ENCODE data around the gene DIRAS1. TPM values are rescaled to one million over a fixed set of nuclear protein-coding genes. Genes with fewer than 3 reads are reported as not detected.

The DIRAS1 gene
- total and polyA plus RNA-seq, 4 donors = 0.01 to 0.09 (median 0.08) TPM; not detected in 1

DNA sequence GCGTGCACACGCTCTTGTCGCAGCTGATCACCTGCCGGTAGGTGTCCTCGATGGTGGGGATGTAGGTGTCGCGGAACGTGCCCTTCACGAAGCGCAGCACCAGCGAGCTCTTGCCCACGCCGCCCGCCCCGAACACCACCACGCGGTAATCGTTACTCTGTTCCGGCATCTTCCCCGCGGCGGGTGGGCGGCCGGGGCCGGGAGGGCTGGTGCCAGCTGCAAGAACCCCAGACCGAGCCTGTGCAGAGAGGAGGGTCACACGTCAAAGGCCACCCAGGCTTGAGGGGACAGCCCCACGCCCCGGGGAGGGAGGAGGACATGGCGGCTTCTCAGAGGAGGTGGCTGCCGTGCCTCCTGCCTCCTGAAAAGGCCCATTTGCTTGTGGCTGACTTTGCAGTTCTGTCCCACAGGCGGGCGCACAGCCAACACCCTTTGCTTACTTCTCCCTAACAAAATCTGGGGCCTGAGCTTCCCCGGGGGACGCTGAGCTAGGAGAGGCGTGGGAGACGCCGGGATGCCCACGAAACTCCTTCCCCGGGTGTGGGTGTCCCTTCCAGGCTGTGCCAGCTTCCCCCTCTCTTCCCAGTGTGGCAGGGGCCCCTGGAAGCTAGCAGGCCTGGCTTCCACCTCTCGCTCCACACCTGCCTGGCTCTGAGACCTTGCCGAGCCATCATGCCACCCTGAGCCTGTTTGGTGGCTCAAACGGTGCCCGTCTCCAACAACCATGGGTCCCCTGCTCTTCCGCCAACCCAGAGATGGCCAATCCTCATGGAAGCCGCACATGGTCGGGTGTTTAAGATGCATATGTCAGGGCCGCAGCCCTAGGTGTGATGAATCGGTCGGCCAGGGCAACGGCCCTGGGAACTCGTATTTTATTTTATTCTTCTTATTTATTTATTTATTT, 3.3 kb downstream of the DIRAS1 start:
- TF ChIP-seq GABPA (IDR thresholded peaks at IDR 0.05 in 1 of 2, conservative IDR thresholded peaks at IDR 0.05 in 1 of 2) (no peak), SP1 (IDR thresholded peaks at IDR 0.05) (no peak), RXRA (IDR thresholded peaks at IDR 0.05) (no peak), FOXA1 (IDR thresholded peaks at IDR 0.05) (no peak), YY1 (IDR thresholded peaks at IDR 0.05) (no peak), TAF1 (conservative IDR thresholded peaks at IDR 0.05) (no peak), NR2F2 (IDR thresholded peaks at IDR 0.05) (no peak), FOXA2 (IDR thresholded peaks at IDR 0.05) (no peak), EGR1 (IDR thresholded peaks at IDR 0.05; ENCODE audit: low read depth in 2 of 2) (no peak), JUND (IDR thresholded peaks at IDR 0.05) (no peak)
- TF ChIP-seq, protein P1, sequence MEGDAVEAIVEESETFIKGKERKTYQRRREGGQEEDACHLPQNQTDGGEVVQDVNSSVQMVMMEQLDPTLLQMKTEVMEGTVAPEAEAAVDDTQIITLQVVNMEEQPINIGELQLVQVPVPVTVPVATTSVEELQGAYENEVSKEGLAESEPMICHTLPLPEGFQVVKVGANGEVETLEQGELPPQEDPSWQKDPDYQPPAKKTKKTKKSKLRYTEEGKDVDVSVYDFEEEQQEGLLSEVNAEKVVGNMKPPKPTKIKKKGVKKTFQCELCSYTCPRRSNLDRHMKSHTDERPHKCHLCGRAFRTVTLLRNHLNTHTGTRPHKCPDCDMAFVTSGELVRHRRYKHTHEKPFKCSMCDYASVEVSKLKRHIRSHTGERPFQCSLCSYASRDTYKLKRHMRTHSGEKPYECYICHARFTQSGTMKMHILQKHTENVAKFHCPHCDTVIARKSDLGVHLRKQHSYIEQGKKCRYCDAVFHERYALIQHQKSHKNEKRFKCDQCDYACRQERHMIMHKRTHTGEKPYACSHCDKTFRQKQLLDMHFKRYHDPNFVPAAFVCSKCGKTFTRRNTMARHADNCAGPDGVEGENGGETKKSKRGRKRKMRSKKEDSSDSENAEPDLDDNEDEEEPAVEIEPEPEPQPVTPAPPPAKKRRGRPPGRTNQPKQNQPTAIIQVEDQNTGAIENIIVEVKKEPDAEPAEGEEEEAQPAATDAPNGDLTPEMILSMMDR (IDR thresholded peaks at IDR 0.05; ENCODE audit: low read depth, low read length, missing input control) = no peak
- Histone ChIP-seq H3K36me3 (ENCODE audit: control insufficient read depth in 4 of 4, insufficient read depth in 3 of 4, low read depth in 1 of 4, low read length in 3 of 4) (no peaks in the 10 kb centered on the region), H3K27me3 (ENCODE audit: control insufficient read depth in 4 of 4, insufficient read depth in 4 of 4, low read length in 3 of 4) (peaks cover 0 to 7% (median 3%) of the 10 kb centered on the region in 4 donors), H3K27ac (ENCODE audit: low read depth in 1 of 2, low read length in 2 of 2) (no peak overlapping the region), H3K4me3 (ENCODE audit: low read depth in 1 of 3, low read length in 3 of 3) (no peak overlapping the region), H3K9ac (ENCODE audit: low read depth in 1 of 2, low read length in 2 of 2) (no peak overlapping the region), H3K9me3 (ENCODE audit: control insufficient read depth in 4 of 4, low read length in 3 of 4) (peaks cover 3 to 14% (median 6%) of the 10 kb centered on the region in 4 donors), H3K4me1 (ENCODE audit: control insufficient read depth in 4 of 4, insufficient read depth in 4 of 4, low read length in 3 of 4) (peaks cover 0 to 8% (median 5%) of the 10 kb centered on the region in 4 donors)
- WGBS = 81% methylated on average over 52 of the region's 52 CpGs
- no peak for DNase-seq (ENCODE audit: low spot score)

GRCh38 chr19:2716722-2717637, 4.2 kb downstream of the DIRAS1 start:
- H3K27me3 ChIP-seq (ENCODE audit: control insufficient read depth in 4 of 4, insufficient read depth in 4 of 4, low read length in 3 of 4) = peaks cover 0 to 6% (median 1%) of the 10 kb centered on the region in 4 donors
- TF ChIP-seq TAF1 (conservative IDR thresholded peaks at IDR 0.05) = no peak
- no peak for TF ChIP-seq GABPA (IDR thresholded peaks at IDR 0.05 in 1 of 2, conservative IDR thresholded peaks at IDR 0.05 in 1 of 2)
- TF ChIP-seq EGR1 (IDR thresholded peaks at IDR 0.05; ENCODE audit: low read depth in 2 of 2) = no peak
- no peak for TF ChIP-seq RXRA (IDR thresholded peaks at IDR 0.05)
- TF ChIP-seq, protein P2, sequence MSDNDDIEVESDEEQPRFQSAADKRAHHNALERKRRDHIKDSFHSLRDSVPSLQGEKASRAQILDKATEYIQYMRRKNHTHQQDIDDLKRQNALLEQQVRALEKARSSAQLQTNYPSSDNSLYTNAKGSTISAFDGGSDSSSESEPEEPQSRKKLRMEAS (IDR thresholded peaks at IDR 0.05) = no peak
- no peak for TF ChIP-seq FOXA1 (IDR thresholded peaks at IDR 0.05)
- TF ChIP-seq FOXA2 (IDR thresholded peaks at IDR 0.05) = no peak
- TF ChIP-seq HNF4G (IDR thresholded peaks at IDR 0.05) = no peak
- TF ChIP-seq, protein P3, sequence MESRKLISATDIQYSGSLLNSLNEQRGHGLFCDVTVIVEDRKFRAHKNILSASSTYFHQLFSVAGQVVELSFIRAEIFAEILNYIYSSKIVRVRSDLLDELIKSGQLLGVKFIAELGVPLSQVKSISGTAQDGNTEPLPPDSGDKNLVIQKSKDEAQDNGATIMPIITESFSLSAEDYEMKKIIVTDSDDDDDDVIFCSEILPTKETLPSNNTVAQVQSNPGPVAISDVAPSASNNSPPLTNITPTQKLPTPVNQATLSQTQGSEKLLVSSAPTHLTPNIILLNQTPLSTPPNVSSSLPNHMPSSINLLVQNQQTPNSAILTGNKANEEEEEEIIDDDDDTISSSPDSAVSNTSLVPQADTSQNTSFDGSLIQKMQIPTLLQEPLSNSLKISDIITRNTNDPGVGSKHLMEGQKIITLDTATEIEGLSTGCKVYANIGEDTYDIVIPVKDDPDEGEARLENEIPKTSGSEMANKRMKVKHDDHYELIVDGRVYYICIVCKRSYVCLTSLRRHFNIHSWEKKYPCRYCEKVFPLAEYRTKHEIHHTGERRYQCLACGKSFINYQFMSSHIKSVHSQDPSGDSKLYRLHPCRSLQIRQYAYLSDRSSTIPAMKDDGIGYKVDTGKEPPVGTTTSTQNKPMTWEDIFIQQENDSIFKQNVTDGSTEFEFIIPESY (IDR thresholded peaks at IDR 0.05) = no peak
- H3K4me3 ChIP-seq (ENCODE audit: low read depth in 1 of 3, low read length in 3 of 3) = no peak overlapping the region
- WGBS = 87% methylated on average over 51 of the region's 51 CpGs
- peaks cover 3 to 14% (median 6%) of the 10 kb centered on the region in 4 donors for H3K9me3 ChIP-seq (ENCODE audit: control insufficient read depth in 4 of 4, low read length in 3 of 4)
- no peak overlapping the region for H3K9ac ChIP-seq (ENCODE audit: low read depth in 1 of 2, low read length in 2 of 2)
- no peak for DNase-seq (ENCODE audit: low spot score)
- H3K27ac ChIP-seq (ENCODE audit: low read depth in 1 of 2, low read length in 2 of 2) = no peak overlapping the region
- H3K36me3 ChIP-seq (ENCODE audit: control insufficient read depth in 4 of 4, insufficient read depth in 3 of 4, low read depth in 1 of 4, low read length in 3 of 4) = no peaks in the 10 kb centered on the region
- H3K4me1 ChIP-seq (ENCODE audit: control insufficient read depth in 4 of 4, insufficient read depth in 4 of 4, low read length in 3 of 4) = peaks cover 0 to 8% (median 5%) of the 10 kb centered on the region in 4 donors

Data from liver (tissue), 9 donors.